ENCODE data around the gene PRAC1. TPM values are rescaled to one million over a fixed set of nuclear protein-coding genes. Genes with fewer than 3 reads are reported as not detected.

Gene PRAC1
- total and polyA plus RNA-seq, 2 donors (not counting 1 experiment from before 2014, with no cell fraction given), result not detected

- Histone ChIP-seq H3K4me3 (ENCODE audit: control extremely low read depth in 1 of 5, extremely low read depth in 1 of 5, insufficient read depth in 1 of 5, low read depth in 2 of 5, low read length in 4 of 5) (no peak overlapping the region), H3K9ac (ENCODE audit: low read length) (no peak overlapping the region), H3K4me2 (replicated peaks; ENCODE audit: low read depth, low read length, poor library complexity, severe bottlenecking) (peak overlapping the region; percentile 57), H3K9me3 (ENCODE audit: control extremely low read depth in 1 of 3, control insufficient read depth in 2 of 3, insufficient read depth in 1 of 3, low read length in 2 of 3) (peaks cover 2 to 67% (median 13%) of the 10 kb centered on the region in 3 donors), H3K27ac (ENCODE audit: low read length in 2 of 2) (no peak overlapping the region), H4K20me1 (ENCODE audit: control insufficient read depth, insufficient read depth, low read length, poor library complexity, severe bottlenecking) (no peaks in the 10 kb centered on the region), H3K4me1 (ENCODE audit: control insufficient read depth in 2 of 2, insufficient read depth in 2 of 2, low read length in 2 of 2) (peaks cover 37 to 48% of the 10 kb centered on the region in 2 donors), H3K79me2 (ENCODE audit: control insufficient read depth, insufficient read depth, low read length) (no peaks in the 10 kb centered on the region), H2AFZ (ENCODE audit: insufficient read depth, low read depth, low read length, poor library complexity, severe bottlenecking) (no peak overlapping the region), H3K27me3 (replicated peaks in 1 of 4; ENCODE audit: control extremely low read depth in 1 of 4, control insufficient read depth in 3 of 4, insufficient read depth in 4 of 4, low read length in 3 of 4) (peaks cover 0 to 89% (median 80%) of the 10 kb centered on the region in 4 experiments), H3K36me3 (replicated peaks in 1 of 2; ENCODE audit: control extremely low read depth in 1 of 2, control insufficient read depth in 1 of 2, extremely low read depth in 1 of 2, insufficient read depth in 2 of 2, low read length in 1 of 2) (no peaks in the 10 kb centered on the region)
- ATAC-seq (ENCODE audit: low read depth) (no peak), DNase-seq (no peak)
- Mint-ChIP-seq H3K4me1 (peaks cover 31% of the 10 kb centered on the region), H3K27me3 (peaks cover 70% of the 10 kb centered on the region), H3K27ac (no peak overlapping the region), H3K4me3 (peak overlapping the region; percentile 29), H3K9me3 (ENCODE audit: insufficient read depth) (no peaks in the 10 kb centered on the region)
- TF ChIP-seq EZH2 (IDR thresholded peaks at IDR 0.05; ENCODE audit: borderline replicate concordance, insufficient read depth, low read depth, low read length, poor library complexity, severe bottlenecking), result no peak
- TF ChIP-seq CTCF (IDR thresholded peaks at IDR 0.05), result no peak
- intact Hi-C loops (cut with micrococcal nuclease), result loop anchor here (10.0 kb wide), 1 partner anchor 275 kb away; the partner anchor contains the start of gene IGF2BP1
- POLR2A ChIA-PET, result no interaction called here
- 15% methylated on average over 23 of the region's 37 CpGs for whole genome bisulfite sequencing (ENCODE audit: insufficient coverage)
- CTCF ChIA-PET, result interaction anchor here (0.9 to 1.2 kb wide), 2 partner anchors 16 to 41 kb away, joined by 3 to 4 read pairs; no protein-coding TSS in a partner anchor
Observed at GRCh38 chr17:48719642-48720265, 2.6 kb downstream of the PRAC1 start.
